ENCODE results near the gene IFI44. TPM values are rescaled to one million over a fixed set of nuclear protein-coding genes. Genes with fewer than 3 reads are reported as not detected.

Gene IFI44, protein sequence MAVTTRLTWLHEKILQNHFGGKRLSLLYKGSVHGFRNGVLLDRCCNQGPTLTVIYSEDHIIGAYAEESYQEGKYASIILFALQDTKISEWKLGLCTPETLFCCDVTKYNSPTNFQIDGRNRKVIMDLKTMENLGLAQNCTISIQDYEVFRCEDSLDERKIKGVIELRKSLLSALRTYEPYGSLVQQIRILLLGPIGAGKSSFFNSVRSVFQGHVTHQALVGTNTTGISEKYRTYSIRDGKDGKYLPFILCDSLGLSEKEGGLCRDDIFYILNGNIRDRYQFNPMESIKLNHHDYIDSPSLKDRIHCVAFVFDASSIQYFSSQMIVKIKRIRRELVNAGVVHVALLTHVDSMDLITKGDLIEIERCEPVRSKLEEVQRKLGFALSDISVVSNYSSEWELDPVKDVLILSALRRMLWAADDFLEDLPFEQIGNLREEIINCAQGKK
- total RNA-seq = 100 to 1,000 TPM; 187 to 190 TPM

DNA sequence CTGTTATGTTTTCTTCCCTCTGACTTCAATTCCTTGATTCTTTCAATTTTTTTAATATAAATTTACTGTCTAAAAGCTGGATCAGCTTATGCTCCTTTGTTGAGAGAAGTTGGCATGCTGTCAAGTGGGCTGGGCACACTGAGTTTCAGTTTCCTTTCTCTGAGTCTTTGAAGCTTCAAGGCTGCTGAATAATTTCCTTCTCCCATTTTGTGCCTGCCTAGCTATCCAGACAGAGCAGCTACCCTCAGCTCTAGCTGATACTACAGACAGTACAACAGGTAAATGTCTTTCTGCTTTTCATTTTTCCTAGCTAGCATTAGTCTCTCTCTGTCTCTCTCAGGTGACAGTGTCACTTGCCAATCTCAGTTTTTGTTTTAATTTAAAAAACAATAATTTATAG, at the start of gene IFI44:
IFI44 (plus strand) TSS at position 204 of the 400 bp plus-strand sequence. CDS start 365 bp downstream, outside the sequence.
- Mint-ChIP-seq H3K4me3 (peak within 1 kb of the TSS; percentile 96), H3K36me3 (ENCODE audit: low read depth) (peaks cover 78% of the 10 kb centered on the region), H3K9me3 (peaks cover 35% of the 10 kb centered on the region), H3K27ac (peak within 1 kb of the TSS; percentile 89), H3K27me3 (no peaks in the 10 kb centered on the region), H3K4me1 (peaks cover 63% of the 10 kb centered on the region)
- POLR2A ChIA-PET = interaction anchor here (0.6 to 1.3 kb wide), 7 partner anchors 22 to 645 kb away, joined by 3 to 21 read pairs (median 3); partner anchors contain the start of genes DNAJB4 and IFI44L
- DNase-seq = peak; percentile 83
- CTCF ChIA-PET = interaction anchor here (0.8 to 1.8 kb wide), 5 partner anchors 11 to 32 kb away, joined by 3 to 6 read pairs (median 5); partner anchors contain the start of gene IFI44L

GRCh38 chr1:78601068-78601467, 48.6 kb upstream of the IFI44 start:
- no peak overlapping the region for H3K27ac Mint-ChIP-seq
- H3K4me1 Mint-ChIP-seq = no peaks in the 10 kb centered on the region
- H3K27me3 Mint-ChIP-seq = peaks cover 8% of the 10 kb centered on the region
- no peak overlapping the region for H3K4me3 Mint-ChIP-seq
- no peaks in the 10 kb centered on the region for H3K9me3 Mint-ChIP-seq
- no peaks in the 10 kb centered on the region for H3K36me3 Mint-ChIP-seq (ENCODE audit: low read depth)
- CTCF ChIA-PET = interaction anchor here (1.1 to 1.2 kb wide), 3 partner anchors 16 to 301 kb away, joined by 3 read pairs; no protein-coding TSS in a partner anchor
- POLR2A ChIA-PET = no interaction called here
- no peak for DNase-seq

- CTCF ChIA-PET = interaction anchor here (0.9 to 2.0 kb wide), 2 partner anchors 14 to 552 kb away, joined by 3 to 5 read pairs; no protein-coding TSS in a partner anchor
- Mint-ChIP-seq H3K4me3 (no peak overlapping the region), H3K27ac (no peak overlapping the region)
Observed at GRCh38 chr1:78603206-78603605, 46.4 kb upstream of the IFI44 start.

DNA sequence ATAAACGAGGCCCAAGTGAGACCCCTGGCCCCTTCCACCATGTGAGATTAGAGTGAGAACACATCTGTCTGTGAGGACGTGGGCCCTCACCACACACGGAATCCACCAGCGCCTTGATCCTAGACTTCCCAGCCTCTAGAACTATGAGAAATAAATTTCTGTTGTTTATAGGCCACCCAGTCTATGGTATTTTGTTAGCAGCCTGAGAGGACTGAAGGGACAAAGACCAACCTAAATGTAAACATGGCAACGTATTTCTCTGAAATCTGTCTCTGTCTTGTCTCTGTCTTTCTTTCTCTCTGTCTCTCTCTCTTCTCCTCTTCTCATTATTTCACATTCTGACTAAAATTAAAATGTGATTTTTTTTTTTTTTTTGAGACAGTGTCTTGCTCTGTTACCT, 45.0 kb upstream of the IFI44 start:
- Mint-ChIP-seq H3K36me3 (ENCODE audit: low read depth) (no peaks in the 10 kb centered on the region), H3K4me1 (peaks cover 4% of the 10 kb centered on the region), H3K27me3 (peaks cover 10% of the 10 kb centered on the region), H3K9me3 (no peaks in the 10 kb centered on the region), H3K4me3 (no peak overlapping the region), H3K27ac (no peak overlapping the region)
- ChIA-PET POLR2A (no interaction called here), CTCF (interaction anchor here (3.6 kb wide), 1 partner anchor 12 kb away, joined by 13 read pairs; no protein-coding TSS in a partner anchor)
- no peak for DNase-seq

More at GRCh38 chr1:78603206-78603605, 46.4 kb upstream of the IFI44 start:
- H3K27me3 Mint-ChIP-seq = peaks cover 8% of the 10 kb centered on the region
- H3K9me3 Mint-ChIP-seq = no peaks in the 10 kb centered on the region
- POLR2A ChIA-PET = no interaction called here
- peaks cover 4% of the 10 kb centered on the region for H3K4me1 Mint-ChIP-seq
- no peak for DNase-seq
- H3K36me3 Mint-ChIP-seq (ENCODE audit: low read depth) = no peaks in the 10 kb centered on the region

DNA sequence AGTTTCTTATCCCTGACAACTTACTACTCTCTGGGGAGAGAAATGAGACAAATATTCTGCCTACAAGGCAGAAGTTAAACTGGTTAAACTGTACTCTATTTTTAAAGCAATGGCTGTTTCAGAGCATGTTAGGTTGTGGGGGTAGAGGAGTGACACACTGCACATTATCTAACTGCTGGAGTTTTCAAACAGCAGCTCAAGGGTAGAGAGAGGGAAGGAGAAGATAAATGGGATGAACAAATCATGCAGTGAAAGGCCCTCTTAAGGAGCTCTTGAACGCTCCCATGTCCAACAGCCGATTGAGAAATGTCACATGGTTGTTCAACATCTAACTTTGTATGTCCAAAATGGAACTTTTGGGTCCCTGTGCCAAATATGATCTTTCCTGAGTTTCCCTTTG, 43.4 kb upstream of the IFI44 start:
- ChIA-PET CTCF (interaction anchor here (0.6 to 3.6 kb wide), 2 partner anchors 11 to 397 kb away, joined by 3 to 13 read pairs; no protein-coding TSS in a partner anchor), POLR2A (no interaction called here)
- Mint-ChIP-seq H3K27me3 (peaks cover 19% of the 10 kb centered on the region), H3K9me3 (no peaks in the 10 kb centered on the region), H3K36me3 (ENCODE audit: low read depth) (no peaks in the 10 kb centered on the region), H3K4me3 (no peak overlapping the region), H3K27ac (no peak overlapping the region), H3K4me1 (peaks cover 4% of the 10 kb centered on the region)
- DNase-seq = no peak

DNA sequence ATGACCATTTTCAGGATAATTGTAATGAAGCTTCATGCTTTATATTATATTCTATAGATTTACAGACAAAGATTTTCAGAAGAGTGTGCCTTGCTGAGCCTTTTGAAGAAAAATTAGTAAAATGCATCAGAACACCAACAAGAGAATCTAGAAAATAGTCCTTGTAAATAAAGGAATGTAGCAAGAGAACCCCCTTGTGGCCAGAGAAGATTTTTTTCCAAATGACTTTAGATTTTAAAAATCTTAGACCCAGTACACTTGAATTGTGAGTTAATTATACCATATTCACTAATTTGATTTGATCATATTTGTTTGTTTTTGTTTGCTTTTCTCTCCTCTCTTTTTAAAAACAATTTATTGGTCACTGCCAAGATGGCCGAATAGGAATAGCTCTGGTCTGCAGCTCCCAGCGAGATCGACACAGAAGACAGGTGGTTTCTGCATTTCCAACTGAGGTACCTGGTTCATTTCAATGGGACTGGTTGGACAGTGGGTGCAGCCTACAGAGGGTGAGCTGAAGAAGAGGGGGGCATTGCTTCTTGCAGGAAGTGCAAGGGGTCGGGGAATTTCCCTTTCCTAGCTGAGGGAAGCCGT, 42.2 kb upstream of the IFI44 start:
- Mint-ChIP-seq H3K4me3 (no peak overlapping the region), H3K4me1 (peaks cover 4% of the 10 kb centered on the region), H3K27ac (peak overlapping the region; percentile 43), H3K9me3 (no peaks in the 10 kb centered on the region), H3K27me3 (peaks cover 24% of the 10 kb centered on the region), H3K36me3 (ENCODE audit: low read depth) (no peaks in the 10 kb centered on the region)
- ChIA-PET CTCF (interaction anchor here (0.8 to 3.6 kb wide), 6 partner anchors 10 to 475 kb away, joined by 3 to 13 read pairs (median 4); no protein-coding TSS in a partner anchor), POLR2A (no interaction called here)
- DNase-seq = no peak

DNA sequence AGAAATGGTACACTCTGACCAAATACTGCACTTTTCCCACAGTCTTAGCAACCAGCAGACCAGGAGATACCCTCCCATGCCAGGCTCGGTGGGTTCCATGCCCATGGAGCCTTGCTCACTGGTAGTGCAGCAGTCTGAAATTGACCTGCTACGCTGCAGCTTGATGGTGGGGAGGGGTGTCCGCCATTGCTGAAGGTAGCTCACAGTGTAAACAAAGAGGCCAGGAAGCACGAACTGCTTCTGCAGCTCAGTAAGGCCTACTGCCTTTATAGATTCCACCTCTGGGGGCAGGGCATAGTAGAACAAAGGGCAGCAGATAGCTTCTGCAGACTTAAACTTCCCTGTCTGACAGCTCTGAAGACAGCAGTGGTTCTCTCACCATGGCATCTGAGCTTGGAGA, 41.7 kb upstream of the IFI44 start:
- H3K9me3 Mint-ChIP-seq = no peaks in the 10 kb centered on the region
- ChIA-PET CTCF (interaction anchor here (1.3 to 3.6 kb wide), 5 partner anchors 9 to 476 kb away, joined by 3 to 13 read pairs (median 6); no protein-coding TSS in a partner anchor), POLR2A (no interaction called here)
- H3K4me3 Mint-ChIP-seq = no peak overlapping the region
- DNase-seq = peak; percentile 15
- H3K27ac Mint-ChIP-seq = no peak overlapping the region
- H3K4me1 Mint-ChIP-seq = peaks cover 4% of the 10 kb centered on the region
- H3K36me3 Mint-ChIP-seq (ENCODE audit: low read depth) = no peaks in the 10 kb centered on the region
- H3K27me3 Mint-ChIP-seq = peaks cover 29% of the 10 kb centered on the region

DNA sequence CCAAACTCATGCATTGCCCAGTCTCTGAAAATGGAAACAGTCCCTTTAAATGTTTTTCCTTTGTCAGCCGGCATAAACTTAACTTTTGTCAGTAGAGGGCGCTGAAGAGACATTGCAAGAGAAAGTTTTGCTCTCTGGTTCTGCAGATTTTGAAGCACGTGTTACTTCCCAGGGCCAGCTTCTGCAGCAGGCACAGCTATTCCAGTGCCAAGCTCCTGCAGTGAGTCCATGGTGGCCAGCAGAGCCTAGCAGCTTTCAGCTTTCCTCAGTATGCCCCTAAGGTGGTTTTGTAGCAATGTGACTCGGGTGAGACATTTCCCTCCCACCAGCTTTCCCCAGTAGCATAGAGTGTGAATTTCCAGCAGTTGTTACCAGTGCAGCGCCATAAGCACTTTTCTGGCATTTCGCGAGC, 32.0 kb upstream of the IFI44 start:
- Mint-ChIP-seq H3K27me3 (peaks cover 10% of the 10 kb centered on the region), H3K4me3 (peak overlapping the region; percentile 35), H3K27ac (peak overlapping the region; percentile 61), H3K9me3 (no peaks in the 10 kb centered on the region), H3K4me1 (peaks cover 37% of the 10 kb centered on the region), H3K36me3 (ENCODE audit: low read depth) (peaks cover 19% of the 10 kb centered on the region)
- ChIA-PET CTCF (interaction anchor here (0.6 to 2.1 kb wide), 12 partner anchors 10 to 613 kb away, joined by 3 to 13 read pairs (median 3); partner anchors contain the start of gene DNAJB4), POLR2A (interaction anchor here (1.0 kb wide), 1 partner anchor 613 kb away, joined by 4 read pairs; the partner anchor contains the start of gene DNAJB4)
- DNase-seq = peak; percentile 77

DNA sequence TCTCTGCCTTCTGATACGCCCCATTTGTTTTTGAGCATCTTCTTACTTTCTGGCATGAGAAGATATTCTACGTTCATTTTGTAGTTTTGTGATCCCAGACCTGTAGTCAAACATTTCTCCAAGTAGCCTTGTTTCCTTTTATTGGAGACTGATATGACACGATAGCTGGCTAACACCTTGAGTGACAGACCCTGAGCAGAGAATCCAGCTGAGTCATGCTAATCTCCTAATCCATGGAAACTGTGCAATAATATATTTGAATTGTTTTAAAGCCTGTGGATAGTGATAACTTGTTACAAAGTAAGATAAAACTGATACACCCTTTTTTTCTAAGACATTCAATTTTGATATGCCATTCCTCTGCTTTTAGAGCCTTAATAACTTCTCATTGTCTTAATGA, 30.6 kb upstream of the IFI44 start:
- CTCF ChIA-PET = no interaction called here
- Mint-ChIP-seq H3K4me3 (peak overlapping the region; percentile 100), H3K9me3 (no peaks in the 10 kb centered on the region), H3K4me1 (peaks cover 44% of the 10 kb centered on the region), H3K36me3 (ENCODE audit: low read depth) (peaks cover 33% of the 10 kb centered on the region), H3K27me3 (peaks cover 7% of the 10 kb centered on the region), H3K27ac (peak overlapping the region; percentile 98)
- no peak for DNase-seq
- POLR2A ChIA-PET = interaction anchor here (1.3 to 1.4 kb wide), 2 partner anchors 57 to 59 kb away, joined by 3 to 4 read pairs; no protein-coding TSS in a partner anchor

DNA sequence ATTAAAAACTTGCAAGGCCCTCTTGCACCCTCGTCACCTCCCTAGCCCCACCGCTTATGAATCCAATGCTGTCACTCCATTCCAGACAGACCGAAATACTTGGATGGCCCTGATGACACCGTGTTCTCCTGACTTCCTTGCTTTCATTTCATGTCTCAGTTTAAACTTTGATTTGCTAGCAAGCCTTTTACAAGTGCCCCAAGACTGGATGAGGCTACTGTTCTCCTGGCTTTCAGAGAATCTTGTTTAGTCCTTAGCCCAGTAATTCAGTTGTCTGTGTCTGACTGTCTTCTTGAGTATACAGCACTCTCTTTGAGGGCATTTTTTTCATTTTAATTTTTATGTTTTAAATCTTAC, 30.2 kb upstream of the IFI44 start:
- Mint-ChIP-seq H3K4me3 (peak overlapping the region; percentile 100), H3K9me3 (no peaks in the 10 kb centered on the region), H3K36me3 (ENCODE audit: low read depth) (peaks cover 37% of the 10 kb centered on the region), H3K27me3 (peaks cover 7% of the 10 kb centered on the region), H3K27ac (peak overlapping the region; percentile 98), H3K4me1 (peaks cover 47% of the 10 kb centered on the region)
- ChIA-PET CTCF (interaction anchor here (0.6 to 1.9 kb wide), 4 partner anchors 30 to 1006 kb away, joined by 3 to 6 read pairs (median 4); partner anchors contain the start of gene IFI44), POLR2A (interaction anchor here (1.3 to 2.0 kb wide), 3 partner anchors 30 to 59 kb away, joined by 3 to 21 read pairs (median 4); partner anchors contain the start of gene IFI44)
- DNase-seq = no peak

DNA sequence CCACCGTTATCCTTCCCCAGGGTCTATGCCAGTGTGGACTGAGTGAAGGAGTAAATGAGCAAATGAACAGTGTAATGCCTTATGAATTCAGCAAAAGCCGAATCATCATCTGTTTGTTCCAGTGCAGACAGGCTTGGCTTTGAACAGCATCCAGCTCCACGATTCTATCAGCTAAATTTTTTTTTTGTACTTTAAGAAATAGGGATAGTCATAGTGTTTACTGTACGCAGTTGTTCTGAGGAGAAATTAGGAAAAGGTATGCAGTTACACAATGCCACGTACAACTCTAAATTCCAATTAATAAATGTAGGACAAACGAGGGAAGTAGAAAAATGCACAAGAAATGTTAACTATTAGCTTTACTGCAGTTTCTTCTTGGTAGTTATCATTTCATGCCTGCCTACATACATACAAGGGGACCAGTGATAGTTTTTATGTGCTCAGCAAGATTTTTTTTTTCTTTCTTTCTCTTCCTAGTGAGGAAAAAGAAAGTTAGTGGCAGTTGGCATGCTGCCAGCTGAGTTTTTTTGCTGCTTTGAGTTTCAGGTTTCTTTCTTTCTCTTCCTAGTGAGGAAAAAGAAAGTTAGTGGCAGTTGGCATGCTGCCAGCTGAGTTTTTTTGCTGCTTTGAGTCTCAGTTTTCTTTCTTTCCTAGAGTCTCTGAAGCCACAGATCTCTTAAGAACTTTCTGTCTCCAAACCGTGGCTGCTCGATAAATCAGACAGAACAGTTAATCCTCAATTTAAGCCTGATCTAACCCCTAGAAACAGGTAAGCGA, 29.6 kb upstream of the IFI44 start, which contains the start of gene IFI44L:
IFI44L (plus strand) TSS at position 646 of the 777 bp plus-strand sequence. CDS start 7,468 bp downstream, outside the sequence.
- H3K27me3 Mint-ChIP-seq = peaks cover 4% of the 10 kb centered on the region
- peaks cover 43% of the 10 kb centered on the region for H3K36me3 Mint-ChIP-seq (ENCODE audit: low read depth)
- no peaks in the 10 kb centered on the region for H3K9me3 Mint-ChIP-seq
- peak; percentile 84 for DNase-seq
- ChIA-PET CTCF (interaction anchor here (0.6 to 1.9 kb wide), 8 partner anchors 9 to 1006 kb away, joined by 3 to 6 read pairs (median 4); partner anchors contain the start of gene IFI44), POLR2A (interaction anchor here (1.1 to 2.0 kb wide), 6 partner anchors 30 to 641 kb away, joined by 3 to 21 read pairs (median 6); partner anchors contain the start of genes DNAJB4, FUBP1 and IFI44)
- H3K27ac Mint-ChIP-seq = peak within 1 kb of the TSS; percentile 98
- H3K4me3 Mint-ChIP-seq = peak within 1 kb of the TSS; percentile 100
- H3K4me1 Mint-ChIP-seq = peaks cover 53% of the 10 kb centered on the region

All from activated CD4-positive, alpha-beta T cell treated with anti-CD3 and anti-CD28 coated beads, Interleukin-2, amount 10 ng/mL, durations not matched to agents 7 days and 5 days (primary cell).